ENCODE measurements around the gene ABCA12. TPM values are rescaled to one million over a fixed set of nuclear protein-coding genes. Genes with fewer than 3 reads are reported as not detected.

The ABCA12 gene
- total RNA-seq, 1 donor from 2014 or later = 0.03 TPM

GRCh38 chr2:215019085-215019484, 119.3 kb downstream of the ABCA12 start:
- no peak overlapping the region for H3K27ac ChIP-seq (replicated peaks)
- TF ChIP-seq, protein P1, sequence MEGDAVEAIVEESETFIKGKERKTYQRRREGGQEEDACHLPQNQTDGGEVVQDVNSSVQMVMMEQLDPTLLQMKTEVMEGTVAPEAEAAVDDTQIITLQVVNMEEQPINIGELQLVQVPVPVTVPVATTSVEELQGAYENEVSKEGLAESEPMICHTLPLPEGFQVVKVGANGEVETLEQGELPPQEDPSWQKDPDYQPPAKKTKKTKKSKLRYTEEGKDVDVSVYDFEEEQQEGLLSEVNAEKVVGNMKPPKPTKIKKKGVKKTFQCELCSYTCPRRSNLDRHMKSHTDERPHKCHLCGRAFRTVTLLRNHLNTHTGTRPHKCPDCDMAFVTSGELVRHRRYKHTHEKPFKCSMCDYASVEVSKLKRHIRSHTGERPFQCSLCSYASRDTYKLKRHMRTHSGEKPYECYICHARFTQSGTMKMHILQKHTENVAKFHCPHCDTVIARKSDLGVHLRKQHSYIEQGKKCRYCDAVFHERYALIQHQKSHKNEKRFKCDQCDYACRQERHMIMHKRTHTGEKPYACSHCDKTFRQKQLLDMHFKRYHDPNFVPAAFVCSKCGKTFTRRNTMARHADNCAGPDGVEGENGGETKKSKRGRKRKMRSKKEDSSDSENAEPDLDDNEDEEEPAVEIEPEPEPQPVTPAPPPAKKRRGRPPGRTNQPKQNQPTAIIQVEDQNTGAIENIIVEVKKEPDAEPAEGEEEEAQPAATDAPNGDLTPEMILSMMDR (IDR thresholded peaks at IDR 0.05; ENCODE audit: borderline replicate concordance) = no peak
- H3K9me3 ChIP-seq (replicated peaks) = no peaks in the 10 kb centered on the region
- H3K36me3 ChIP-seq = no peaks in the 10 kb centered on the region
- H3K4me1 ChIP-seq = peaks cover 19% of the 10 kb centered on the region
- no peak overlapping the region for H3K4me3 ChIP-seq
- DNase-seq = no peak
- no peaks in the 10 kb centered on the region for H3K27me3 ChIP-seq (ENCODE audit: low read depth)
- intact Hi-C loops (cut with micrococcal nuclease) = no loop called here

- DNase-seq = no peak
- intact Hi-C loops (cut with micrococcal nuclease) = no loop called here
- Histone ChIP-seq H3K4me3 (no peak overlapping the region), H3K27me3 (ENCODE audit: low read depth) (no peaks in the 10 kb centered on the region), H3K27ac (replicated peaks) (no peak overlapping the region), H3K4me1 (peaks cover 3% of the 10 kb centered on the region), H3K9me3 (replicated peaks) (no peaks in the 10 kb centered on the region), H3K36me3 (no peaks in the 10 kb centered on the region)
- TF ChIP-seq, protein P1 (IDR thresholded peaks at IDR 0.05; ENCODE audit: borderline replicate concordance) = no peak
These were observed 123.0 kb downstream of the ABCA12 start for GRCh38 chr2:215015421-215015820.

GRCh38 chr2:215010390-215010789, 128.0 kb downstream of the ABCA12 start:
- intact Hi-C loops (cut with micrococcal nuclease) = no loop called here
- H3K27ac ChIP-seq (replicated peaks) = no peak overlapping the region
- H3K4me3 ChIP-seq = no peak overlapping the region
- TF ChIP-seq, protein P1 (IDR thresholded peaks at IDR 0.05; ENCODE audit: borderline replicate concordance) = no peak
- no peaks in the 10 kb centered on the region for H3K27me3 ChIP-seq (ENCODE audit: low read depth)
- H3K36me3 ChIP-seq = no peaks in the 10 kb centered on the region
- no peak for DNase-seq
- H3K4me1 ChIP-seq = peaks cover 3% of the 10 kb centered on the region
- H3K9me3 ChIP-seq (replicated peaks) = no peaks in the 10 kb centered on the region

- H3K9me3 ChIP-seq (replicated peaks) = no peaks in the 10 kb centered on the region
- intact Hi-C loops (cut with micrococcal nuclease) = no loop called here
These were observed 135.4 kb downstream of the ABCA12 start for GRCh38 chr2:215003001-215003400.

DNA sequence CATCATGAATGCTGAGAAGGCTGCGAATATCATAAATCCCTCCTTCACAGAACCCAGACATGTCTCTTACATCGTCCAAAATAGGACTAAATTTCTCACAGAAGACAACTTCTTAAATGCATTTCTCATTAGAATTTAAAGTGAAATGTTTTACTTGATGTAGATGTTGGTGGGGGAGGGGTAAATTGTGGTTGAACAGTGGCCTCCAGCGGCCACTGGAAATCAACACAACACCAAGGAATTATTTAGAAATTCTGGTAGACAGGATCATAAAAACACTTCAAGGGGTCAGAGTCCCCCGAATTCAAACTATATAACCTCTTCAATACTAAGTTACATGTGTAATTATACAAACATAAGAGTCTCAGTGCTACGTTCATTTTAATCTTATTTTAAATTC, 135.9 kb downstream of the ABCA12 start:
- intact Hi-C loops (cut with micrococcal nuclease) = no loop called here
- H3K27me3 ChIP-seq (ENCODE audit: low read depth) = no peaks in the 10 kb centered on the region
- no peak overlapping the region for H3K27ac ChIP-seq (replicated peaks)
- no peaks in the 10 kb centered on the region for H3K9me3 ChIP-seq (replicated peaks)
- DNase-seq = no peak
- no peak overlapping the region for H3K4me3 ChIP-seq
- TF ChIP-seq, protein P1 (IDR thresholded peaks at IDR 0.05; ENCODE audit: borderline replicate concordance) = peak; percentile 69
- H3K36me3 ChIP-seq = no peaks in the 10 kb centered on the region
- H3K4me1 ChIP-seq = no peaks in the 10 kb centered on the region

More at GRCh38 chr2:215003001-215003400, 135.4 kb downstream of the ABCA12 start:
- Histone ChIP-seq H3K36me3 (no peaks in the 10 kb centered on the region), H3K27ac (replicated peaks) (no peak overlapping the region), H3K4me3 (no peak overlapping the region), H3K27me3 (ENCODE audit: low read depth) (no peaks in the 10 kb centered on the region), H3K4me1 (no peaks in the 10 kb centered on the region)
- no peak for DNase-seq
- TF ChIP-seq, protein P1 (IDR thresholded peaks at IDR 0.05; ENCODE audit: borderline replicate concordance) = no peak

DNA sequence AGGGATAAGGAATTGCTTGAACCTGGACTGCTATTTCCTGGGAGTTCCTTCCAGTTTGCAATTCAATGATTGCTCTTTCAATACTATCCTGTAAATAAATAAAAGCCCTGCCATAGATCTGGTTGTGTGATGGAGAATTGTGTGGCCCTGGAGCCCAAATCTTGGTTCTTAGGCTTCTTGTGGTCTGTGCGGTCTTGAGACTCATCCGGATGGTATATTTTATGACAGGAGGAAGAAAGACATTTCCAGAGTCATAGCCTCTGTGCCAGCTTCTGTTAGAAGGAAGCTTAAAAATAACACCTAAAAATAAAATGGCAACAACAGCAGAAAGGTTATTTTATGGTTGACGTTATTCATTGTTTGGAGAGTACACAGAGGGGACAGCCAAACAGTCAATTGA, 137.7 kb downstream of the ABCA12 start:
- H3K36me3 ChIP-seq = no peaks in the 10 kb centered on the region
- TF ChIP-seq, protein P1 (IDR thresholded peaks at IDR 0.05; ENCODE audit: borderline replicate concordance) = no peak
- no peak for DNase-seq
- H3K4me1 ChIP-seq = no peaks in the 10 kb centered on the region
- H3K9me3 ChIP-seq (replicated peaks) = no peaks in the 10 kb centered on the region
- H3K27ac ChIP-seq (replicated peaks) = no peak overlapping the region
- no peak overlapping the region for H3K4me3 ChIP-seq
- H3K27me3 ChIP-seq (ENCODE audit: low read depth) = no peaks in the 10 kb centered on the region
- intact Hi-C loops (cut with micrococcal nuclease) = no loop called here
